GM19099 (cell line): ENCODE data around the gene TENM4.

Experiments
- POLR2A ChIP-seq: IDR thresholded peaks from 3 replicates; pipeline ENCODE4 v1.6.1; 2011; ENCODE audit warnings: low read depth; ENCODE audit not compliant: insufficient read length; ENCODE audit errors: extremely low read depth

The TENM4 gene

DNA sequence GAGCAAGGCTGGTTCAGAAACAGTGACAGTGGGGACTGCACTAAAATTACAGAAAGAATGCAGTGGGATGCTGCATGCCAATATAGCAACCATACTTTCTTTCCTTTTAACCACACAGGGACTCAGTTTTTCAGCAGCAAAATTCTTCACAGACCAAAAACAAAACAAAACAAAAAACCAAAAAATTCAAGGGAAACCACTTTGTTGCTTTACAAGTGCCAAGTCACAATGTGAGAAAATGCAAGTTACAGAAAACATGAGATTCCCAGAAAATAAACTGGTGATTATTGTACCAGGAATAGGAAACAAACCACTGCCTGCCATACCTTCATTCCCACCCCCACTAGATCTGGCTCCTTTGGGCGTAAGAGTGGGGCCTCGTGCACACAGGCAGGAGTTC is 52.6 kb downstream of the TENM4 start:
- no peak for TF ChIP-seq POLR2A

DNA sequence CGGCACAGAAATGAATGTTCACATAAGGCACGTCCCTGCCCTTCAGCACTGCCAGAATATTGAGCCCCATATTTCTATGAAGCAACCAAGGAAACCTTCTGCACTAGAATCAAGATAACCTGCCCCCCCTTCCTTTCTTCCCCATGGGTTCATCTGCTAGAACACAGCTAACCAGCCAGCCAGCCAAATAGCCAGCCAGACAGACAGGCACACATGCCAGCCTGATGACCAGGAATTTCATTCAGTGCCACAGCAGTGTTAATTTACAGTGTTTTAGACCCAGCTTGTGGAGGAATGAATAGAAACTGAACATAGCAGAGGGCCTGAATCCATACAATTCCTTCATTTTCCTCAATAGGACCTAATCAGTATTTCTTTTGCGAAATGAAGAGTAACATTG is 57.0 kb downstream of the TENM4 start:
- no peak for TF ChIP-seq POLR2A

DNA sequence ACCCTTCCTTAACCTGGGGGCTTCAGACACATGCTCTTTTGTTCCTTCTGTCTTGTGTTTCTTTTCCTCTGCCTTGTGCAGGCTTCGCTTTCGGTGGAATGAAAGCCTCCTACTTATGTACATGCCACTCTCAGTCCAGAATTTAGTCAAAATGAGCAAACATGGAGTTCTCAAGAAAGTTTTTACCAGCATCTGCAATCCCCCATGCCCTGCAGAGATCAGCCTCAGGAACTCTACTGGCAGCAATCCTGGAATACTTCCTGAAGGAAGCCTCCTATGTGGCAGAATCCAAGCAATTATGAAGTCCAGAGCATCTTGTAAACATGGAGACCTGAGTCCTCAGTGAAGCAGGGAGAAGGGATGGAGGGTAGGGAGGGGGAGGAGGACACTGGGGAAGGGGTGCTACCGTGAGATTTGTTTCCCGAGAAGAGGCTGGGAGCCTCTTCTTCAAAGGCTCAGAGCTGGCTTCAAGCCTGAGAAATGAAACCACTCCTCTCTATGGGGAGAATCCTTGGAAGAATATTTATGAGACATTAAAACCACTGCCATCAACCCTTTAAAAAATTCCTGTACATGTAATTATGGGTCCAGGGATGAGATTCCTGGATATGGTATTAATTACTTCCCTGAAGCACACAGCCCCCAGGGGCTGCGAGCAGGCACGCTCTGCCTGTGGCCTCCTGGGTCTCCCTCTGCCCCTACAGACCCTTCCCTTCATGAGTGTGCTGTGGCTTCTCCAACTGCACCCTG is 58.4 kb downstream of the TENM4 start:
- no peak for TF ChIP-seq POLR2A

DNA sequence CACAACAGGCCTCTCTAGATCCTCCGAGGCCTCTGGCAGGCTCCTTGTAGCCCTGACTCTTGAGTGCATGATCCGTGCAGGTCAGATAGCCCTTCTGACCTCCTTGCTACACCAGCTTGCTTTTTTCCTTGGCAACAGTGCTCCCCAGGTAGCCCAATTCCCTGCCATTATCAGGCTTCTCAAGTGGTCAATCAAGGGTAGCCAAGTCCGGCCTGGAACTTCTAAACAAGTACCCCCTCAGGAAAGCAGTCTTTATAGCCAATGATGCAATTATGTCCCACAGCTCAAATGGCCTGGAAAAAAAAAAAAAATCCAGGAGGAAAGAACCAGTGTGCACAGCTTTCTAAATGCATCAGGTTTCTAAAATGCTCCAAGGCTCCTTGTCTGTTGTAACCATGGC is 59.8 kb downstream of the TENM4 start:
- no peak for TF ChIP-seq POLR2A

DNA sequence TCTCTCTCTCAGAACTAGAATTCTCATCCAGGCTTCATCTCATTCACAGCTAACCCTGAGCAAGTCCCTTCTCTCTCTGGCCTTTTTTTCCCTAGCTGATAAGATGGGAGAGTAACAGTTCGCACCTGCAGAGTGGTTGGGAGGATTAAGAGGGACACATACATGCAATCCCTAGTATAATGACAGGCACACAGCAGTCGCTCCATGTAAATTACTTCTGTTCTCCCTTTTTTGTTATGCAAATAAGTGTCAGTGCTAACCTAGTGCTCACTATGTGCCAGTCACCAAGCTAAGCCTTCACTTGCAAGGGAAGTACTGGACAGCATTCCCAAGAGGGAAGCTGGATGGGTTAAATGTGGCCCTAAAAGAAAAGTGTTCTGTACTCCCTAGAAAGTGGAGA is 63.4 kb downstream of the TENM4 start:
- no peak for TF ChIP-seq POLR2A

DNA sequence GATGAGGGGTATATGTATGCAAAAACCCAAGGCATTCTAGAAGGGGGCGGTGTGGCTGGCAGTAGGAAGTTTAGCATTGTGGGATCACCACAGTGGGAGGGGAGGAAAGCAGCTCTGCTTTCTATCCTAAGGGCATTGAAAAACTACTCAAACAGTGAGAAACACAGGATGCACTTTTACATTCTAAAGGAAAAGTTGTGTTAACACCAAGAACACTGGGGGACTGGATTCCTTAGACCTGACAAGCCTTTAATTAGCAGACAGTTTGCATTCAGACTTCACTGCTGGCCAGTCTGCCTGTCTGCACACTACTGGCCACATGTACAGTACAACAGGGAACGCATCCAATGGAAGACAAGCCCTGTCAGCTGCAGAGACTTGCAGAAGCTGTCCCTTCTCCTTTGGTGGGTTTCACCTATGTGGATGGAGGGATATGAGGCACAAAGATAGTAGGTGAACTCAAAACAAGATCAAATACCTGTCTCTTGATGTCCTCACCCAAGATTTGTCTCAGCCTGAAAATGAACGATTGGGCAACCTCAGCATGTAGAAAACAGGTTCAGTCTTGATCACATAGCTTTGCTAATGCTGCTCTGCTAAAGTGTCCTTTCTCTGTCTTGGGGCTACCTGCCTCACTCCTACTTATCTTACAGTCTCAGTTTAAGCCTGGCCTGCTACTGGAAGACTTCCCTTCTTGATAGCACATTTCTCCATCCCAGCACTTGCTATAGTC is 64.8 kb downstream of the TENM4 start:
- no peak for TF ChIP-seq POLR2A

DNA sequence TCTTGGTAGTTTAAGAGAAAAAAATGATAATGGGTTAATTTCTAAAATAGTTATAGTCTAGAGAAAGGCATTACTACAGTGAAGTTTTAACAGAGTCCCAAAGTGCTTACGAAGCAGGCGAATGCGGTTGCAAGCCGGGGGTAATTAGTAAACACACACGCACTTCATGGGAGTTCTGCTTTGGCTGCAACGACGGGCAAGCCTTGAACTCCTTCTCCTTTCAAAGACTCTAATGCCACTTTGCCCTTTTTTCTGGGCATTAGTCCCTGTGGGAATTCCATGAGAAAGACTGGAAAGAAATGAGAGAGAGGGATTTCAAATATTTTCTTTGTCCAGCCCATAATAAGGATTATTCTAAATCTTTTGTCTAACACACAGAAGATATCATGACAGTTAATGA is 66.1 kb downstream of the TENM4 start:
- no peak for TF ChIP-seq POLR2A

DNA sequence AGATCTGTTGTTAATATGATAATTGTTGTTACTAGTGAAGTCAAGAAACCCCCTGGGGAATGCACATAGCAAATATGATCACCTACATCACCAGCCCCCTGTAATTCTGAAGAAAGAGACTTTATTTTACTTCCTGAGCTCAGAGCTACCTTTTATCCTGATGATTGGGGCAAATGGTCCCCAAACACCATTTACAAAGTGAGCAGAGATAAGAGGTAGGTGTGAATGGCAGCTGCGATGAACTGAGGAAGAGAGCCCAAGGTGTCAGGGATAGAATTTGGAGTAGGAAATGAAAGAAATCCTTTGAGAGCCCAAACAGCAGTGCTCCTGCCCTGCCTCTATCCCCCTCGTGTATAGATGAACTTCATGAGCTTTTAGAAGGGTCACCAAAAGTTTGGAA is 69.1 kb downstream of the TENM4 start:
- no peak for TF ChIP-seq POLR2A

DNA sequence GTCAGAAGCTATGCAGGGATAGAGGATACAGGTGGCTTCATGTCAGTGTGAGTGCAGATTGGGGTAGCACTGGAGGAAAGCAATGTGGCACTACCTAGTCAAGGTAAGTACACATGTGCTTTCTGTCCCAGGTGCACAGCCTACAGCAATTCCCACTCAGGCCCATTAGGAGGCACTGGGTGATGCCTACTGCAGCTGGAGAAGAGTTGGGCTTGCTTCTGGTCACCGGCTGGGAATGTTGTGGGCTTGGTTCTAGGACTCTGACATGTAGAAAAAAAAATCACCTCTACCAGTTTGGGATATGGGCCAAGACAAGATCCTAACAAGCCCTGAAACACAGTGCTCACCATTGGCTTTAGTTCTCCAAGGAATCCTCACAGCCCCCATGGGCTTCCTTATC is 69.7 kb downstream of the TENM4 start:
- no peak for TF ChIP-seq POLR2A

DNA sequence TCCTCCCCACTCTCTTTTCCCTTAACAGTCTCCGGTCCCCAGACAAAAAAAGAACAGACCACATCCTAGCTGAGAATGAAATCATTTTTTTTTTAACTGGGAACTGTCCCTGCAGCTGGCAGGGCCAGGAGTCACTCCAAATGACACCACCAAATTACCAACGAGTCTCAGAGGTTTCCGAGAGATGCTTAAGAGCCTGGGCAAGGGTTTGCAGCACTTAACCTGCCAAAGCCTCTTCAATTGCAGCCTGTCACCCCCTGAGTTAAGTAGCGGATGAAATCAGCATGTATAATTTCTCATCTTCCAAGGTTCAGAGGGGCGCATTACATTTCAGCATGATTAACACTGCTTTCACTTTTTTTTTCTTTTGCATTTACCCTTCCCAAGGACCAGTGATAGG is 71.8 kb downstream of the TENM4 start:
- TF ChIP-seq POLR2A, result no peak

DNA sequence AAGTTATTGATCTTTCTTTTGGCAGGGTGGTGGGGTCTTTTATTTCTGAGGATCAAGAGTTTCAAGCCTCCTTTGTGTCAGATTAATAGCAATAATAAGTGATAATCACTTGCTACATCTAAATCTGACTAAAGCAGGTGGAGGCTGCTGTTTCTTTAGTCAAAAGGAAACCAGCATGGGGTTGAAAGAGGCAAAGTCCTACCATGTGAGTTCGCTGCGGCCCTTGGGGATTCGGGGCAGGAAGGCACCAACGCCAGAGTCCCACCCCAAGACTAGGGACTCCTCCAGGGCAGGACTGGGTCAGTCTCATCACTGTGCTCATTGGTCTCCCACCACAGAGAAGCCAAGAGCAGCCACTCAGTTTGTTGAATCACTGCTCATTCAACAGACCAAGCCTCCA is 73.0 kb downstream of the TENM4 start:
- TF ChIP-seq POLR2A, result no peak

DNA sequence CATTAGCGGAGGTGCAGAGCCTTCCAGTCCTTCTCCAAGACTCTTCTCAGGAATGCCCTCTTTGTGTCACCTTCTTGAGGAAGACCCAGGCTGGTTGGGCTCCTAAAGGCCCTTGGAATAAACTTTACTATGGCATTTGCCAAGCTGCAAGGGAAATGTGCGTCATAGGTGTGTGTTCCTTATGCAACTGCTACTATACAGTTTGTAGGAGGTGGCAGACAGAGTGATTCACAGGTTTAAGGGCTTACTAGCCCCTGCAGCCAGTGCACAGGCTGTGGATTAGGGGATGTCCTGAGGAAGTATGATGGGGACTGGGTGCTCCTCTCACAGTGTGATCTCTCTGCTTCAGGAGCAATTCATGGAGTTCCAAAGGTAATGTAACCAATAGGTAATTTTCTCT is 74.6 kb downstream of the TENM4 start:
- TF ChIP-seq POLR2A, result no peak

DNA sequence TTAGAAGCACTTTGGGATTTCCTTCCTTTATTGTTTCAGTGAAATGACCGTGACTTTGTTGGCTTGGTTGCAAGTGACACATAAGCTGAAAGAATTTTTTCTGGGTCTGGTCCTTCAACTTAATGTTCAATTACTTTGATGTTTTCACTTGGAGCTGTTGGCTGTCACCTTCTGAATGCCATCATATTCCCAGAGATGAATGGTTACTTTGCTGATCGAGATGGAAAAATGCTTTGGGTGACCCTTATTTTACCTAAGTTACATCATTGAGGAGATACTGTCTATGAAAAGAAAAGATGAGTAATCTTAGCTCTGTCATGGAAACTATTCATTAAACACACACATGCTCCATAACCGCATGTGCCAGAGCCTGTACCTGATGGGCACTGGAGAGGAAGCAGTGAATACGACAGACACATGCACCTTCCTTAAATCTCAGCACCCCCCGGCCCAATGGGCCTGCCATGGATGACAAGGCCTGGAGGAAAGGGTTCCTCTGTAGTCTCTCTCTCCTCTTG is 76.9 kb downstream of the TENM4 start:
- TF ChIP-seq POLR2A, result no peak

DNA sequence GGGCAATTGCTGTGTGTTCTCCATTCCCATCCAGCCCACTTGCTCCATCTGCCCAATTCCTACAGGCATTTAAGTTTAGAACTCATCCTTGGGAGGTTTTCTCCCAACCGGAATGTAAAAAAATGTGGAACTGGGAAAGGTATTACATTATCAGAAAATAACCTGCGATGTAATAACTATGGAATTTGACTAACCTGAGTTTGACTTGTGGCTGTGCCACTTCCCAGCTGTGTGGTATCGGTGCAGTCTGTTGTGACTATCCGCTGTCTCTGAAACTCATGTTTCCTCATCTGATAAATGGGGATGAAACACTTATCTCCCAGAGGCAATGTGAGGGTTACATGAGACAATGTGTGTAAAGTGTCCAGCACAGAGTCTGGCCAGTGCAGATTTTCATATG is 77.6 kb downstream of the TENM4 start:
- no peak for TF ChIP-seq POLR2A

DNA sequence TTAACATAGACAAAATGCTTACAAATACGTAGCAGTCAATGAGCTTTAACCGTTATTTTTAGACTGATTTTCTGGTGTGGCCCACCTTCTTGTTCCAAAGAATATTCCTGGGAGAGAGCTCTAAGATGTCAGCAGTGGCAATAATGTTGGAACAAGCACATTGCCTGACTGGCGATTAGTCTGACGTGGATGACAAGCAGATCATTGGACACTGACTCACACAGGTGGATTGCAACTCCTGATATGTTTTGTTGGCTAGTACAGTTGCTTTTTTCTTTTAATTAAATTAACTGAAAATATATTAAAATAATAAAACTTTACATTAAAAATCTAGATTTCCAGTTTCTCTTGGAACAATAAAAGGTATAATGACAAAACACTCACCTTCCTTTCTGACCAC is 78.0 kb downstream of the TENM4 start:
- no peak for TF ChIP-seq POLR2A

DNA sequence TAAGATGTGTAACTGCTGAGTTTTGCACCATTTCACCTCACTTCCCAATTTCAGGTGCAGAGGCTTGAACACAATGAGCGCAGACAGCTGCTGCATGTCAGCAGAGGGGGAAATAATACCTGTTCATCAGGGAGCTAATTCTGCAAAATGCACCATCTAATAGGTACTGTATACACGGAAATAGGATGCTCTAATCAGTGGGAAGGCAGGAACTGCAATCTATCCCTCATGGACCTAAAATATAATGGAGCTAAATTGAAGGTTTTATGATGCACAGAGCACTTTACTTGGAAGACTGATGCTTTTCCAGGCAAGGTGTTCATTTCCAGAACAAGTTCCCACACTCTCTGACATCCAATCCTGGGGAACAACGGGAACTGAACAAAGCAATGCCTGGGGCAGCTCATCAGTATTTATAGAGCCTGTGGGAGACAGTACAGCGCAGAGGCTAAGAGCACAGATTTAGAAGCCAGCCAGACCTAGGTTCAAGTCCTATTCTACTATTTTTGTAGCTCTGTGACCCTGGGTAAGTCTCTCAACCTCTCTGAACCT is 78.5 kb downstream of the TENM4 start:
- TF ChIP-seq POLR2A, result no peak
